Immature natural killer cell (primary cell): Measurements from ENCODE around the gene PPP3CA. TPM values are rescaled to one million over a fixed set of nuclear protein-coding genes. Genes with fewer than 3 reads are reported as not detected.
"Not testable (repeated sequence)": the region's sequence is repeated elsewhere in the genome, so short reads cannot be mapped to it uniquely, and the experiment has no call there.

ENCODE experiments used
- DNase-seq, 3 donors: peaks; one replicate each; pipeline ENCODE4 v3.0.0; 2022; ENCODE audit warnings: mixed read lengths in 1 of 3
- H3K27ac Mint-ChIP-seq, 6 donors: one replicate each; pipeline ENCODE4 v1.8.0; 2020; ENCODE audit warnings: mixed read lengths in 6 of 6, mild to moderate bottlenecking in 5 of 6, inconsistent platforms in 4 of 6, moderate library complexity in 3 of 6
- H3K27me3 Mint-ChIP-seq, 3 donors: one replicate each; pipeline ENCODE4 v1.8.0; 2020 to 2021; ENCODE audit warnings: low read depth in 3 of 3, mild to moderate bottlenecking in 3 of 3, mixed read lengths in 3 of 3, moderate library complexity in 3 of 3, inconsistent platforms in 1 of 3
- H3K36me3 Mint-ChIP-seq, 3 donors: one replicate each; pipeline ENCODE4 v1.8.0; 2020; ENCODE audit warnings: mixed read lengths in 3 of 3, inconsistent platforms in 2 of 3, mild to moderate bottlenecking in 2 of 3
- H3K4me1 Mint-ChIP-seq, 2 donors: one replicate each; pipeline ENCODE4 v1.8.0; 2020; ENCODE audit warnings: inconsistent platforms in 2 of 2, mild to moderate bottlenecking in 2 of 2, mixed read lengths in 2 of 2, moderate library complexity in 1 of 2
- H3K4me3 Mint-ChIP-seq, 5 donors: one replicate each; pipeline ENCODE4 v1.8.0; 2020; ENCODE audit warnings: mild to moderate bottlenecking in 5 of 5, mixed read lengths in 5 of 5, inconsistent platforms in 3 of 5, moderate library complexity in 3 of 5
- H3K9me3 Mint-ChIP-seq, 6 donors: one replicate each; pipeline ENCODE4 v1.8.0; 2020; ENCODE audit warnings: mild to moderate bottlenecking in 6 of 6, mixed read lengths in 6 of 6, inconsistent platforms in 4 of 6, moderate library complexity in 3 of 6
- polyA plus RNA-seq, 3 donors: library from polyadenylated mRNA; unstranded; fragments of 300-500 nt; fragmentation: Illumina TruSeq; gene quantifications; one replicate each; pipeline ENCODE4 v1.2.3, GENCODE V29; 2021

Gene PPP3CA
- polyA plus RNA-seq, 3 donors from 2014 or later: 9.4 to 13.6 (median 10.8) TPM

- no peak for DNase-seq
- peaks cover 43 to 68% of the 10 kb centered on the region in 2 donors for H3K4me1 Mint-ChIP-seq
- H3K27ac Mint-ChIP-seq: peak overlapping the region in 2 of 6 donors; percentile 6 to 73
- H3K4me3 Mint-ChIP-seq: no peak overlapping the region
- H3K36me3 Mint-ChIP-seq: peaks cover 5 to 17% (median 7%) of the 10 kb centered on the region in 3 donors
- H3K9me3 Mint-ChIP-seq: no peaks in the 10 kb centered on the region
- peaks cover 0 to 1% (median 0%) of the 10 kb centered on the region in 3 donors for H3K27me3 Mint-ChIP-seq
Observed at GRCh38 chr4:101102114-101102742, 245.1 kb downstream of the PPP3CA start.

- Mint-ChIP-seq H3K4me3 (no peak overlapping the region), H3K27ac (no peak overlapping the region), H3K36me3 (peaks cover 0 to 14% (median 5%) of the 10 kb centered on the region in 3 donors), H3K9me3 (no peaks in the 10 kb centered on the region), H3K4me1 (peaks cover 41 to 63% of the 10 kb centered on the region in 2 donors), H3K27me3 (peaks cover 0 to 1% (median 0%) of the 10 kb centered on the region in 3 donors)
- no peak for DNase-seq
Observed at GRCh38 chr4:101101072-101101471, 246.3 kb downstream of the PPP3CA start.

GRCh38 chr4:101098666-101099400, 248.5 kb downstream of the PPP3CA start:
- Mint-ChIP-seq H3K4me1 (peaks cover 30 to 56% of the 10 kb centered on the region in 2 donors), H3K9me3 (no peaks in the 10 kb centered on the region), H3K27ac (no peak overlapping the region), H3K4me3 (no peak overlapping the region), H3K36me3 (peaks cover 3 to 16% (median 7%) of the 10 kb centered on the region in 3 donors), H3K27me3 (no peaks in the 10 kb centered on the region)
- DNase-seq: no peak

- Mint-ChIP-seq H3K36me3 (peaks cover 18 to 29% (median 28%) of the 10 kb centered on the region in 3 donors), H3K4me1 (peaks cover 7 to 31% of the 10 kb centered on the region in 2 donors), H3K27ac (peak overlapping the region in 1 of 6 donors; percentile 43)
- H3K9me3 Mint-ChIP-seq, H3K4me3 Mint-ChIP-seq, DNase-seq, H3K27me3 Mint-ChIP-seq: not testable (repeated sequence)
Observed at GRCh38 chr4:101092609-101093008, 254.7 kb downstream of the PPP3CA start.

GRCh38 chr4:101089168-101089567, 258.2 kb downstream of the PPP3CA start:
- DNase-seq: no peak
- H3K4me3 Mint-ChIP-seq: no peak overlapping the region
- peaks cover 6 to 15% of the 10 kb centered on the region in 2 donors for H3K4me1 Mint-ChIP-seq
- no peaks in the 10 kb centered on the region for H3K9me3 Mint-ChIP-seq
- H3K36me3 Mint-ChIP-seq: peaks cover 18 to 35% (median 23%) of the 10 kb centered on the region in 3 donors
- peaks cover 0 to 1% (median 0%) of the 10 kb centered on the region in 3 donors for H3K27me3 Mint-ChIP-seq
- H3K27ac Mint-ChIP-seq: peak overlapping the region in 3 of 6 donors; percentile 6 to 60 (median 29)

DNA sequence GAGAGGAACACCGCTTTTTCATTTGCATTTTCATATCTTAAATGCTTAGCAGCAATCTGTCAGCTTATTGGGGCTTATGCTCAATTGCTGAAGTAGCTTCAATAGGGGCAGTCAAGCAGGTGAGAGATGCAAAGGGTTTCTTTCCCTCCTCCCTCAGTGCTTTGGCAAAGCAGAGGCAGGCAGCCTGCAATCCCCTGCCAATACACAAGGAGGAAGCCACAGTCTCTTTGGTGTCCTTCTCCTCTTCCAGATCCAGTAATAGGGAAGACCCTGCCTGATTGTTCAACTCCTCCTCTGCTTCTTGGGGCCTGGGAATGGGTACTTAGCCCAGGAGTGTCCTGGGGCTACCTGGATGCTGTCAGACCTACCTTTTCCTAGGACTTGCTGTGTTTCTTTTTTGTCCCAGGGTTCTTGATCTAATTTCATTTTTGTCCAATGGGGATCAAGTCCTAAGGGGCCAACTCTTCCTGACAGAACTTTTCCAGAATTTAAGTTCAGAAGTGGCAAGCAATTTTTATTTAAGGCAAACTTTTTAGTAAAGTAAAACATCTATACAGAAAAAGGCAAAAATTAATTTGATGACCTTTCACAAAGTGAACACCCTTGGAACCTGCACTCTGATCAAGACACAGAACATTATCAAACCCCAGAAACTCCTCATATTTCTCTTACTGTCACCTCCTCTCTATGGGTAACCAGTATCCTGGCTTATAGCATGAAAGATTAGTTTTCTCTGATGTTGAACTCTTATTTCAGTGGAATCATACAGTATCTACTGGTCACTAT, 260.3 kb downstream of the PPP3CA start:
- peaks cover 12 to 21% (median 13%) of the 10 kb centered on the region in 3 donors for H3K36me3 Mint-ChIP-seq
- no peak for DNase-seq
- no peak overlapping the region for H3K4me3 Mint-ChIP-seq
- peaks cover 4 to 9% of the 10 kb centered on the region in 2 donors for H3K4me1 Mint-ChIP-seq
- H3K27me3 Mint-ChIP-seq: peaks cover 0 to 2% (median 0%) of the 10 kb centered on the region in 3 donors
- H3K9me3 Mint-ChIP-seq: no peaks in the 10 kb centered on the region
- peak overlapping the region in 1 of 6 donors; percentile 39 for H3K27ac Mint-ChIP-seq

GRCh38 chr4:101083131-101083530, 264.2 kb downstream of the PPP3CA start:
- peaks cover 0 to 5% of the 10 kb centered on the region in 2 donors for H3K4me1 Mint-ChIP-seq
- no peaks in the 10 kb centered on the region for H3K9me3 Mint-ChIP-seq
- no peak overlapping the region for H3K4me3 Mint-ChIP-seq
- peak overlapping the region in 1 of 6 donors; percentile 50 for H3K27ac Mint-ChIP-seq
- no peak for DNase-seq
- H3K36me3 Mint-ChIP-seq: peaks cover 14 to 26% (median 21%) of the 10 kb centered on the region in 3 donors
- H3K27me3 Mint-ChIP-seq: peaks cover 0 to 2% (median 0%) of the 10 kb centered on the region in 3 donors

GRCh38 chr4:101081695-101082369, 265.5 kb downstream of the PPP3CA start:
- Mint-ChIP-seq H3K9me3 (no peaks in the 10 kb centered on the region), H3K27ac (no peak overlapping the region), H3K36me3 (peaks cover 10 to 25% (median 16%) of the 10 kb centered on the region in 3 donors), H3K4me3 (no peak overlapping the region), H3K27me3 (peaks cover 0 to 2% (median 0%) of the 10 kb centered on the region in 3 donors), H3K4me1 (peaks cover 0 to 12% of the 10 kb centered on the region in 2 donors)
- no peak for DNase-seq

- no peak overlapping the region for H3K27ac Mint-ChIP-seq
- DNase-seq: no peak
- H3K36me3 Mint-ChIP-seq: peaks cover 11 to 25% (median 16%) of the 10 kb centered on the region in 3 donors
- peaks cover 0 to 2% (median 2%) of the 10 kb centered on the region in 3 donors for H3K27me3 Mint-ChIP-seq
- H3K4me1 Mint-ChIP-seq: peaks cover 0 to 12% of the 10 kb centered on the region in 2 donors
- no peaks in the 10 kb centered on the region for H3K9me3 Mint-ChIP-seq
- no peak overlapping the region for H3K4me3 Mint-ChIP-seq
Observed at GRCh38 chr4:101081166-101081565, 266.2 kb downstream of the PPP3CA start.

DNA sequence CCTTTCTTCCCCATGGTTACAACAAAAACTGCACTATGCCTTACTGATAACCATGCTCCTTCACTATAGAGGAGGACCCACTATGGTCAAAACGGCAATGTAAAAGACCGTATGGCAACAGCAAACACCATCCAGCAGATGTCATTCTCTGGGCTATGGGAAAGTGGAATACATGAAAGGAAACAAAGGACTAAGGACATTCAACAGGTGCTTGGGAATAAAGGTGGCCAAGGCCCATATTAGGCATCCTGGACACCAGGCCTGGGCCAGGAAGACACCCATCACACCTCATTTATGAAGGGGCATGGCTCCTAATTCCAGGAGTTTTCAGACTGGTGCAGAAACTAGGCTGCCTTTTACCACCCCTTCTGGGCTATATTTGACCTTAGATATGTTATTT, 268.4 kb downstream of the PPP3CA start:
- DNase-seq: no peak
- no peak overlapping the region for H3K4me3 Mint-ChIP-seq
- H3K36me3 Mint-ChIP-seq: peaks cover 14 to 38% (median 23%) of the 10 kb centered on the region in 3 donors
- no peaks in the 10 kb centered on the region for H3K9me3 Mint-ChIP-seq
- peaks cover 0 to 25% of the 10 kb centered on the region in 2 donors for H3K4me1 Mint-ChIP-seq
- H3K27me3 Mint-ChIP-seq: peaks cover 0 to 2% (median 1%) of the 10 kb centered on the region in 3 donors
- H3K27ac Mint-ChIP-seq: no peak overlapping the region

DNA sequence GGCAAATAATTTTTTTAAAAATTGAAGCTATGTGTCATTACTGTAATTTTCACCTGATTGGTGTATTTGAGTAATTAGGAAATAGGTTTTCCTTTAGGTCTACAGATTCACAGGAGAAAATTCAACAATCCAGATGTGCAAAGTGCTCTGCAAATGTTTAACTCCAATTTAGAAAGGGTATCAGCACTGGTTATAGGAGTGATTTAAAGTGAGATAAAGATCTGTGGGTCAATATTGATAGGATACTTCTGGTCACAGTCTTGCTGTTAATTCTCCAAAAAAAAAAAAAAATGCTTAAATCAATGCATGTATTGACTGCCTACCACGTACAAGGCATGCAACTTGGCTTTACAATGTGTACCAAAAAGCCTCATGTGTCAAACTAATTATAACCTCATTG, 271.3 kb downstream of the PPP3CA start:
- Mint-ChIP-seq H3K36me3 (peaks cover 15 to 30% (median 18%) of the 10 kb centered on the region in 3 donors), H3K4me1 (peaks cover 0 to 25% of the 10 kb centered on the region in 2 donors), H3K4me3 (no peak overlapping the region), H3K9me3 (no peaks in the 10 kb centered on the region), H3K27ac (no peak overlapping the region), H3K27me3 (peaks cover 0 to 2% (median 1%) of the 10 kb centered on the region in 3 donors)
- no peak for DNase-seq

GRCh38 chr4:101075536-101075935, 271.8 kb downstream of the PPP3CA start:
- no peak for DNase-seq
- peaks cover 0 to 25% of the 10 kb centered on the region in 2 donors for H3K4me1 Mint-ChIP-seq
- H3K4me3 Mint-ChIP-seq: no peak overlapping the region
- no peak overlapping the region for H3K27ac Mint-ChIP-seq
- H3K9me3 Mint-ChIP-seq: no peaks in the 10 kb centered on the region
- peaks cover 0 to 2% (median 1%) of the 10 kb centered on the region in 3 donors for H3K27me3 Mint-ChIP-seq
- H3K36me3 Mint-ChIP-seq: peaks cover 15 to 30% (median 18%) of the 10 kb centered on the region in 3 donors

- Mint-ChIP-seq H3K27me3 (peaks cover 0 to 2% (median 1%) of the 10 kb centered on the region in 3 donors), H3K9me3 (no peaks in the 10 kb centered on the region), H3K27ac (no peak overlapping the region), H3K4me1 (peaks cover 0 to 19% of the 10 kb centered on the region in 2 donors), H3K4me3 (no peak overlapping the region), H3K36me3 (peaks cover 10 to 25% (median 14%) of the 10 kb centered on the region in 3 donors)
- DNase-seq: no peak
Observed at GRCh38 chr4:101074326-101074725, 273.0 kb downstream of the PPP3CA start.
